ENCODE results near the gene PRDM8.
"Not testable (repeated sequence)": the region's sequence is repeated elsewhere in the genome, so short reads cannot be mapped to it uniquely, and the experiment has no call there.

The PRDM8 gene

DNA sequence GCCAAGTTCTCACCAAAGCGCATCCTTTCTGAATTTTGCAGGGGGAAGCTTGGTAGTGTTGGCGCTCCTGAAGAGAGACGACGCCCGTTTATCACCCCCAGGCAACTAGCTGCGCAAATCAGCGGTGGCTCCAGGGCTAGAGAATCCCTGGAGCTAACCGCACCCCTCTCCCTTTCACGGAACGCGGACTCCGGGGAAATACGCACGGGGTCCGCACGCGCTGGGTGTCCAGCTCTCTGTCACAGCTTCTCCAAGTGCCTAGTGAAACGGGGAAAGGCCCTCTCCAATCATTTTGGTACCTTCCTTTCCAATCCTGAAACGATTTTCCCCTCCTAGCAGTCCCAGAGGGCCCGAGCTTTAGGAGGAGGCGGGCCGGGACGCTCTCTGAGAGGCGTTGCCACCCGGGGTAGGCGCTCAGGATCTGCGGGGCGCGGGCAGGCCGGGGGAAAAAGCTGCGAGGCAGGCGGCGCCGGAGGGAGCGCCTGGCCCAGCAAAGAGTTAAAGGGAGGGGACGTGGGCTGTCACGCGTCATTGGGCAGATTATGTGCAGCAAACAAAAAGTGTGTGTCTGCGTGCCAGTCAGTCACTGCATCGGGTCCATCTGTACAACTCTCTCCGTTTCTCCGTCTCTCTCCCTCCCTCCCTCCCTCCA is at the start of gene PRDM8:
Gene PRDM8 (plus strand): TSS at position 582 of the 652 bp plus-strand sequence. CDS start 2,578 bp downstream, outside the sequence.
- peak; percentile 78 to 91 for DNase-seq

GRCh38 chr4:80150387-80151180 is 46.7 kb upstream of the PRDM8 start:
- DNase-seq: no peak

DNA sequence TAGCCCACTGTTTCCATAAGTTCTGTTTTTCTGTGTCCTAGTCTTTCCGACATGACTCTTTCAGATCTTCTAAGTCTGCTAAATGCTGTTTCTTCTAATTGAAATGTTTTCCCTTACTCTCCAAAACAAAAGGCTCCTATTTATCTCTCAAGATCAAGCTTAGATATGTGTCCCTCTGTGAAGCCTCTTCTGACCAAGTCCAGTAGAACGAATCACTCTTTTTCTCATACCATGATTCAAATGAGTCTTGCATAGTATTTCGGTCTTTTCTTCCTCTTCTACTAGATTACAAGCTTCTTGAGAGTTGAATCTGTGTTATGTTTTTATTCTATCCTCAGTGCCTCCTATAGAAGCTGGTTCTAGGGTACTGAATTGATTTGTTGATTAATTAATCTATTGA is 45.3 kb upstream of the PRDM8 start:
- DNase-seq: no peak

DNA sequence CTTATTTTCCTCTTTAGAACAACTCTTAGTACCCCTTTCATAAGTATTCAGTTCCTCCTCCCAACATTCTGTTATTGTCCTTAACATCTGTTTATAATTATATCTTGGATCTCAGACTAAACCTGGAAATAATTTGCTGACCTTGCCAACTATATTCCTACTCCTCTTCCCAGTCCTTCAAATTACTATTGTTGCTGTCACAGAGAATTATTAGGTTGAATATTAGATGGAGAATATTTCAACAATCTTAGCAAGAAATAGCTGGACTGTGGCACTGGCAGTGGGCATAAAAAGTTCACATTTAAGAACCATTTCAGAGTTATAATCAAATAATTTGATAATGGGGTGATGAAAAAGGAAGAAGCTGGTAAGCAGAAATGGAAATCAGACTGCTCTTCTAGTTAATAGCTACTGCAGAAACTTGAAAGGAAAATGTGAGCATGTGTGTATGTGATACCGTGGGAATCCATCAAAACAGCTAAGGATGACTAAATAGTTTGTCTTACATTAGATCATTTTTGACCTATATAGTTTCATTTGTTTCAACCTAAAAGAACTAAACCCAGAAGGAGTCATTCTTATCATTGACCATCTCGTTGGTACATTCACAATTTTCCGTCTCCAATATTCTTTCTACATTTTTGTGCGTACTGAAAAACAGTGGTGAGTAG is 43.3 kb upstream of the PRDM8 start:
- DNase-seq: no peak

DNA sequence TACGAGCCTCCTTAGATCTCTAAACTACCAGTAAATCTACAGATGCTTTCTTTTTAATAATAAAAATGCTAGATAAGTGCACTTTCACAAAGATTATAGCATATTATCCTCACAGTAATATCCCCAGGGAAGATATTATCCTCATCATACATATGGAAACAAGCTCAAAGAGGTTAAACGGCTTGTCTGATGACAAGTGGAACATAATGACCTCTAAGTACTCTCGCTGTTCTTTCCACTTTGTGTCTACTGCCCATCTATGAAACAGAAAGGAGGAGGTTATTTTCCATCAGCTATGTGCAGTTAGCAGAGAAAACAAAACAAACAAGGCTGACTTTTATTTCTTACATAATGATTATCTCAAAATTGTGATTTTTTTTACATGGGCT is 42.8 kb upstream of the PRDM8 start:
- no peak for DNase-seq

DNA sequence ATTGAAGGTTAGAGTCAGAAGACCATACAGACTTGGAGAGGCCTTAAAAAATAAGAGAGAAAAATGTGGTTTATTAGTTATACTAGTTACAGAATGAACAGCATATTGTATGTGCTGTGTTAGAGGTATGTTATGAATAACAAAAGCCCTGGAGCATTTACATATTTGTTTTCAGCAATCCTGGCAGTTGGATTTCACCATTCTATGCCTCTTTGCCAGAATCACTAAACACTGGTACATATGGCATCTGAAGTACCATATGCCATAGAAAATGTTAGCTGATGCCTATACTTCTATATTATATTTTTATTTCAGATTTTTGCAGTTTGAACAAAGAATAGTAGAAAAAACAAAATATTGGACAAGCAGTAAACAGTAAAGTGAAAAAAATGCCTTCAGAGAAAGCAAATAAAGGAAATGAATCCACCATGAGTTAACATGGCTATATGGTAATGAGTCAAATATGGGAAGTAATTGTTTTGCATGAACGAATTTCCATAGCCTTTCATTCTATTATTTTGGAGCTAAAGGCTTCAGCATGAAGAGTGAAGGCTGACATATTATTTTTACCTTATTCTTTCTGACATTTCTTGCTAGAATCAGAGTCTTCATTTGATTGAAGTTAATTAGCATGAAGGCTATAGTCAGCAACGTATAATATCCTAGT is 41.9 kb upstream of the PRDM8 start:
- no peak for DNase-seq

GRCh38 chr4:80156410-80156809 is 40.9 kb upstream of the PRDM8 start:
- DNase-seq: no peak

DNA sequence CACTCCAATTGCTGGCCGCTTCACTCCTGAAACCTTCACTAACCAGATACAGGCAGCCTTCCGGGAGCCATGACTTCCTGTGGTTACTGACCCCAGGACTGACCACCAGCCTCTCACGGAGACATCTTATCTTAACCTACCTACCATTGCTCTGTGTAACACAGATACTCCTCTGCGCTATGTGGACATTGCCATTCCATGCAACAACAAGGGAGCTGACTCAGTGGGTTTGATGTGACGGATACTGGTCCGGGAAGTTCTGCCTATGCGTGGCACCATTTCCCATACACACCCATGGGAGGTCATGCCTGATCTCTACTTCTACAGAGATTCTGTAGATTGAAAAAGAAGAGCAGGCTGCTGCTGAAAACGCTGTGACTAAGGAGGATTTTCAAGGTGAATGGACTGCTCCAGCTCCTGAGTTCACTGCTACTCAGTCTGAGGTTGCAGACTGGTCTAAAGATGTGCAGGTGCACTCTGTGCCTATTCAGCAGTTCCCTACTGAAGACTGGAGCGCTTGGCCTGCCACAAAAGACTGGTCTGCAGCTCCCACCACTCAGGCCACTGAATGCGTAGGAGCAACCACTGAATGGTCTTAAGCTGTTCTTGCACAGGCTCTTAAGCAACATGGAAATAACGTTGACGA is 35.8 kb upstream of the PRDM8 start:
- DNase-seq: no peak

DNA sequence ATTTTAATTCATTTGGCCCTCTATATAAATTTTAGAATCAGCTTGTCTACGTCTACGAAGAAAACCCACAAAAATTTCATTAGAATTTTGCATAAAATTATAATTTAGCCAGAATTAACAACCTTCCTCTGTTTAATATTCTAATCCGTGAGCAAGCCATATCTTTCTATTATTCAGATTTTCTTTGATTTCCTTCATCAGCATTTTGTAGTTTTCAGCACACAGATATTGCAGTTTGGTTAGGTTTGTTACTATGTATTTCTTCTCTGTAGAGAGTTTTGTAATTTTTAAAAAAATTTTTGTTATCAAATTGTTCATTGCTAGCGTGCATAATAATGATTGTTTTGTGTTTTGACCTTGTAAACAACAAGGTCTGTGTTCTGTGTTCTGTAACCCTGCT is 34.9 kb upstream of the PRDM8 start:
- DNase-seq: no peak

- no peak for DNase-seq
Measured at GRCh38 chr4:80165855-80166254, 31.4 kb upstream of the PRDM8 start.

DNA sequence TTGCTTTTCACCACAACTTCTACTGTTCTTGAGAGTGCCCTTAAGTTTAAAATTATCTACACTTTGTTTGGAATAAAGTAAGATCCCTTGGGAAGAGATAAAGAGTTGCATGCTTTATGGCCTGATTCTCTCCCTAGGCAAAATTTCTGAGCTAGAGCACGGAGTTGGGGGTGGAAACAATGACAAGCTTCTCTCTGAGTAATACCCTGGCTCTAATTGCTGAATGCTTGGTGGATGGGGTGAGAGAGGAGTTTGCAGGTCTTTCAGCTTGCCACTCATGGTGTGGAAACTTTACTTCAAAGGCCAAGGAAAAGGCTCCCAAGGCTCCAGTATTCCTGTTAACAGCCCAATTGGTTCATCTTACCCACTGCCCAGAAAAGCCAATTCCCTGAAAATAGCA is 26.1 kb upstream of the PRDM8 start:
- no peak for DNase-seq

DNA sequence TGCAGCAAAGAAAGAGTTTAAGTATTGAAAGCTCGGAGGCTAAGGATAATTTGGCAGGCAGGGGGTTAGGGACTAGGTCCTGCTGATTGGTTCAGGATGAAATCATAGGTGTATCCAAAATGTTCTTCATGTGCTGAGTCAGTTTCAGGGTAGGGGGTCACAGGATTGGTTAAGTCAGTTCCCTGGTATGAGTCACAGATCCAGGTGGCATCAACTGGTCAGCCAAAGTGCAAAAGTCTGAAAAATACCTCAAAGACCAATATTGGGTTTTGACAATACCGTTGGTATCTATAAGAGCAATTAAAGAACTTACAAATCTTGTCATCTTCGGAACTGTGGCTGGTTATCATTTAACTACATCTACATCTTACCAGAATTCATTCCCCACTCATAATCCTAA is 25.6 kb upstream of the PRDM8 start:
- no peak for DNase-seq

GRCh38 chr4:80172203-80172602 is 25.1 kb upstream of the PRDM8 start:
- no peak for DNase-seq

DNA sequence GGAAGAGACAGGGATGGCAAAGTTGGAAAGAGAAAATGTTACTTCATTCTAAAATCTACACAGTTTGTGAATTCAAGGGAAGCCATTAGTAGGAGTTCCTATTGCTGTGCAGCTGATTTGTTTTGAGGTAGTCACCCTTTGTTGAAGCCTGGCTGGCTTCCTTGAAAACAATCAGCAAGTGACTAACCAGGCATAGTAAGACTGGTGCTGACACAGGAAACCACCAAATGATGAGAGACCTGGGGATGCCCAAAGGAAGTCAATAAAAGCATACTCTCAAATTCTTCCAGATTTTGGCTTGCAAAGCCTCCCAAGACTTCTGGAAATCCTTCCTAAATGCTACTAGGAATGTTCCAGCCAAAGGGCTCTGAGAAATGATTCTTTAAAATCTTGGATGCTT is 23.9 kb upstream of the PRDM8 start:
- DNase-seq: no peak

GRCh38 chr4:80173841-80174240 is 23.5 kb upstream of the PRDM8 start:
- no peak for DNase-seq

DNA sequence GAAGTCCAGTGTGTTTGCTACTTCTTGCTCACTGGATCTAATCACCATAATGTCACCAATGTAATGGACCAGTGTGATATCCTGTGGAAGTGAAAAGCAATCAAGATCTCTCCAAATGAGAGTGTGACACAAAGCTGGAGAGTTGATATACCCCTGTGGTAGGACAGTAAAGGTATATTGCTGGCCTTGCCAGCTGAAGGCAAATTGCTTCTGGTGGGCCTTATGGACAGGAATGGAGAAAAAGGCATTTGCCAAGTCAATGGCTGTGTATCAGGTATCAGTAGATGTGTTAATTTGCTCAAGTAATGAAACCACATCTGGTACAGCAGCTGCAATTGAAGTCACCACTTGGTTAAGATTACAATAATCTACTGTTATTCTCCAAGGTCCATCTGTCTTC is 19.5 kb upstream of the PRDM8 start:
- DNase-seq: not testable (repeated sequence)

GRCh38 chr4:80178964-80179363 is 18.3 kb upstream of the PRDM8 start:
- no peak for DNase-seq

GRCh38 chr4:80179637-80180161 is 17.6 kb upstream of the PRDM8 start:
- no peak for DNase-seq

DNA sequence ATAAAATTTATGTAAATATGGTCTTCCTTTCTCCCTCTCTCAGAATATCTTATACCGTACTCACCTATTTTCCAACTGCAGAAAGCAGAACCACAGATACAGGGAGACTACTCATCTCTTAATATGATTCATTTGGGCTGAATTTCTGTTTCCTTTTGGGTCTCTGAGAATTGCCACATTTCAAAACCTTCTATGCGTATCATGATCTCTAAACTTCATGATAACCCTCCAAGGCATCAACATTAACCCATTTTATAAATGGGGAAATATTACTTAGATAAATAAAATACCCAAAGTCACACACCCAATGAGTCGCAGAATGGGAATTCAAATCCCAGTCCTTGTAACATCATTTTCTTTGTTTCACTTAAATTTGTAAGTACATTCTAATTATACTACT is 16.6 kb upstream of the PRDM8 start:
- no peak for DNase-seq

DNA sequence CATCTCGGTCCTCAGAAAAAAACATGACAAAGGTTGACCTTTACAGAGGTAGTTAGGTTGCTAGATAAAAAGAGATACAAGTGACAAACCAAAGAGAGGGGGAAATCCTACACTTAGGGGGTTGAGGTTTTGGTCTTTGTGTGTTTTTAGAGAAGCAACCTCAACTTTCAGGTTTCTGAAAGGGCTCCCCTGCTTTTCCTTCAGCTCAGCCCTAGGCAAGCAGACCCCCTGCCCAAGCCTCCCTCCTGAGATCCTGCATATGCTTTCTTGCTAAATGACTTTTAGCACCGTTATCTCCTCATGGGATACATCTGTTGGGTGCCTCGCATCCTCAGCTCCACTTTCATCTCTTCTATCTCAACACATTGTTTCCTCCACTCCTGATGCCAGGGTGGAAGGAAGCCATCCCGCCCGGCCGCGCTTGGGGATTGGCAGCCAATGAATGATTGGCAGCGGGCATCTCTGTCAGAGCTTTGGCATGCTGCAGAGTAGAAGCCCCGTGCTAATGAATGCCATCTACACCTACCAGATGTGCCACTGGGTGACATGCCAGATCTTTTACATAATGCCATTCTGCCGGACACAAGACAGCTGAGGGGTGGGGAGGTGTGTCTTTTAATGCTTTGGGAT is 15.0 kb upstream of the PRDM8 start:
- DNase-seq: peak in 1 of 2 donors; percentile 44

GRCh38 chr4:80183250-80184052 is 13.9 kb upstream of the PRDM8 start:
- peak in 1 of 2 donors; percentile 36 for DNase-seq

Data from hippocampal formation (tissue), 2 donors.